ENCODE data around the gene KIF5A.

The KIF5A gene

DNA sequence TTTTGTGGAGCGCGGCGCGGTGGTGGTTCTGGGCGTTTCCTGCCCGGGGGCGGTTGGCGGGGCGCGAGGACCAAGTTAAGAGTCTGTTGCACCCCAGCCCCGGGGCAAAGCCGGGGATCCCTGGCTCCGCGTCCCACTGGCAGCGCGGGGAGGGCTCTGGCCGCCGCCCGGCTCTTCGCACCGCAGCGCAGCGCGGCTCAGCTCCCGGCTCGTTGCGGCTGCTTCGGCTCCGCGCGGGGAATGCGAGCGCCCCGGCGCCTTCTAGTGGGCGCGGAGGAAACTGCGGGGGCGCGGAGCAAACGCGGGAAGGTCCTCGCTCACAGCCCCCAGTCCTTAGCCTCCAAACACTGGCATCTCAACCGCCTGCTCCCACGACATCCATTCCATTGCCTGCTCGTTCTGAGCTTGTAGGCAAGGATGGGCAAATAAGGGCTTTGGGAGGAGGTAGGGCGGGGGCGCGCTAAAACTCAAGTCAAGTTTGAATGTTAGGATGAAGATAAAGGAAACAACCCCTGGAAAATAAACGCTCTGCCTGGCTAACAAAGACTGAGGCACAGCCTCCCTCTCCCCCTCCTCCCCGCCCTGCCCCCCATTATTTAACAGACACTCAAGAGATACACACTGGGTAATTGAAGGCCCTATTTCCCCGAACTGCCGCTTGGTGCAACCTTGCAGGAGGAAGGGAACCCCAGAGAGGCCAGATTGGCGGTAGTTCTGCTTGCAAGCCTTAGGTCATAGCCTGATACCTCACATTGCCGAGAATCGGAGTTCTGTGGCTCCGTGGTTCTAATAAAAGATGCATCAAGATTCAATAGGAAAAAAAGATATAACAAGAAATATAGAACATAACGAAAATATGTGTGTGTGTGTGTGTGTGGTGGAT, 83.4 kb downstream of the KIF5A start, which contains the start of gene B4GALNT1:
Gene B4GALNT1 (minus strand): TSS at position 244 of the 883 bp plus-strand sequence. CDS start 1,069 bp downstream, outside the sequence.
- TF ChIP-seq, protein P1, sequence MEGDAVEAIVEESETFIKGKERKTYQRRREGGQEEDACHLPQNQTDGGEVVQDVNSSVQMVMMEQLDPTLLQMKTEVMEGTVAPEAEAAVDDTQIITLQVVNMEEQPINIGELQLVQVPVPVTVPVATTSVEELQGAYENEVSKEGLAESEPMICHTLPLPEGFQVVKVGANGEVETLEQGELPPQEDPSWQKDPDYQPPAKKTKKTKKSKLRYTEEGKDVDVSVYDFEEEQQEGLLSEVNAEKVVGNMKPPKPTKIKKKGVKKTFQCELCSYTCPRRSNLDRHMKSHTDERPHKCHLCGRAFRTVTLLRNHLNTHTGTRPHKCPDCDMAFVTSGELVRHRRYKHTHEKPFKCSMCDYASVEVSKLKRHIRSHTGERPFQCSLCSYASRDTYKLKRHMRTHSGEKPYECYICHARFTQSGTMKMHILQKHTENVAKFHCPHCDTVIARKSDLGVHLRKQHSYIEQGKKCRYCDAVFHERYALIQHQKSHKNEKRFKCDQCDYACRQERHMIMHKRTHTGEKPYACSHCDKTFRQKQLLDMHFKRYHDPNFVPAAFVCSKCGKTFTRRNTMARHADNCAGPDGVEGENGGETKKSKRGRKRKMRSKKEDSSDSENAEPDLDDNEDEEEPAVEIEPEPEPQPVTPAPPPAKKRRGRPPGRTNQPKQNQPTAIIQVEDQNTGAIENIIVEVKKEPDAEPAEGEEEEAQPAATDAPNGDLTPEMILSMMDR (IDR thresholded peaks at IDR 0.05; ENCODE audit: borderline replicate concordance, insufficient read depth, low read depth, low read length): peak; percentile 97

More for the DNA sequence above, 83.4 kb downstream of the KIF5A start, which contains the start of gene B4GALNT1:
- peak within 1 kb of the TSS; percentile 48 for H3K4me3 ChIP-seq (ENCODE audit: low read depth, low read length)
